COR-L47 (cell line): ENCODE data around the gene OTUB1.

Experiments
- DNase-seq: peaks from one replicate; lab custom pipeline; 2025; lab: John Stamatoyannopoulos, UW

Gene OTUB1

DNA sequence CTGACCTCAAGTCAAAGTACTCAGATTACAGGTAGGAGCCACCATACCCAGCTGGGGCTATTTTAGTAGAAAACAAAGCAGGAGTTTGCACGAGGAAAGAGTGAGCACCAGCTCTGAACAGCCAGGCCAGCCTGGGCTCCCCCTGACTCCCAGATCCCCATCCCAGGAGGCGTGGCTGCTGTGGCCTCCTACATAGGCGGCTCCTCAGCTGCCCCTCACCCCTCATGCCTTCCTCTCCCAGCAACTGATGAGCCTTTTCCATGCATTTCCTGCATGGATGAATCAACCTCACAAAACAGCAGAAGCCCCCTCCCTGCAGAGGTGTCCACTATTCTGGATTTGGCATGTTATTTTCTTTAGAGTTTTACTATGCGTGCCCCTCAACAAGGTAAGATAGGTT, 39.0 kb downstream of the OTUB1 start:
- no peak for DNase-seq

GRCh38 chr11:64026575-64027205, 40.5 kb downstream of the OTUB1 start:
- no peak for DNase-seq

- DNase-seq, result no peak
Measured at GRCh38 chr11:64027651-64028397, 41.6 kb downstream of the OTUB1 start.

GRCh38 chr11:64028398-64029115, 42.3 kb downstream of the OTUB1 start:
- DNase-seq, result peak; percentile 54

- DNase-seq, result no peak
Measured at GRCh38 chr11:64029773-64030172, 43.5 kb downstream of the OTUB1 start.

GRCh38 chr11:64031001-64031400, 44.8 kb downstream of the OTUB1 start:
- DNase-seq, result no peak

GRCh38 chr11:64032050-64032449, 45.8 kb downstream of the OTUB1 start:
- no peak for DNase-seq

DNA sequence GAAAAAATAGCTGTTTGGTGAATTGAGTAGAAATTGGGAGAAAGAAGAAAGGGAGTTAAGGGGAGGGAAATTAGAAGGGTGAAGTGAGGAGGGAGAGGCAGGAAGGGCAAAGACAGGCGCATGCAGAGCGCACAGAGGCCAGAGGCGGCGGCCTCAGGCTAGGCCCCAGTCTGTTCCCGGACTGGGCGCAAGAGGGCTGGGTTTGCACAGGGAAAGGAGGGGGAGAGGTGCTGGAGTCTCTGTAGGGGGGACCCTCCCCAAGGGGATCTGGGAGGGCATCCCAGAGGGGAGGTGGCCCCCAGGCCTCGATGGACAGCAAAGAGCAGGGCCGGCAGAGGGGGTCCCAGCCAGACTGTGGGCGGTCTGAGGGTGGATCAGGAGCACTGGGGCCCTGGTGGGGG, 48.2 kb downstream of the OTUB1 start:
- DNase-seq, result no peak

GRCh38 chr11:64035081-64035524, 48.9 kb downstream of the OTUB1 start:
- no peak for DNase-seq

- DNase-seq, result no peak
Measured at GRCh38 chr11:64035576-64035975, 49.3 kb downstream of the OTUB1 start, which contains the start of gene FLRT1. FLRT1 (plus strand) TSS chr11:64035931; CDS start chr11:64116268, 80,337 bp downstream.

- DNase-seq, result peak; percentile 66
Measured at GRCh38 chr11:64036087-64037026, 50.1 kb downstream of the OTUB1 start.

DNA sequence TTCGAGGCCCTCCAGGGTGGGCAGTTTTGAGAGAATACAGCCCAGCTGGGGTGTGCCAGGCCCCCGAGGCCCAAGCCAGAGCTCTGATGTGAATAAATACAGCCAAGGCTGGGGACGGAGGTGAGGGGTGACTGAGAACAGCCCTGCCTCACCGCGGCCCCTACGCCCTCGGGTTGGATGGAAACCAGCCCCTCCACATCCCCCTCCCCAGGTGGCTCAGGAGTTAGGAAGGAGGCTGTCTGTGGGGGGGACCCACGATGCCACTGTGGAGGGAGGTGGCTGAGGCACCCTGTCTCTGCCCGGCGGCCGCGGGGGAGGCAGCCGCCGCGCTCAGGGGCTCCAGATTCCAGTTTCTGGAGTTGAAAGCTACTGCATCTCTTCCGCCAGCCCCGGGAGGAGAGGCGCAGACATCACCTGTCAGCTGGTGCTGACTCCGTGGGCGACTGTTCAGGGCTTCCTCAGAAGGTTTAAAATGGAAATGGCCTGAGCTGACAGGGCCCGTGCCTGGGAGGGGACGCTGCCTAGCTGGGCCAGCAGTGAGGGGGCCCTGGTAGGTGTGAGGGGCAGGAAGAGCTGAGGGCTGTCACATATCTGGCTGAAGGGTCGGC, 50.9 kb downstream of the OTUB1 start:
- DNase-seq, result no peak

DNA sequence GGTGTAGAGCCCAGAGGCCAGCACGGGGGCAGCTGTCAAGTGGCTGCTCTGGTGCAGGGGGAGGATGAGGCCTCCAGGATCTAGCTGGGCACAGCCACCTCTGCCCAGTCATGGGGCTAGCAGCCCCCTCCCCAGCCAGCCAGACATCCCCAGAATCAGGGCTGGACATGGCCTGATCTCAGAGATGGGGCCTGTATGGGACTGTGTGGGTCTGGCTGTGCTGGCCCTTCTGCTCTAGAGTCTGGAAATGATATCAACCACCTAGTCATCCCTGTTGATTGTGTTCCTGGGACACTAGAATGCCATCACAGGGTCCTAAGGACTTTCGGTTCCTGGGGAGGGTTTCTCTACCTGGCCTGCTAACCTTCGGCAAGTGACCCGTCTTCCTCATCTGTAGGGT, 52.3 kb downstream of the OTUB1 start:
- no peak for DNase-seq

DNA sequence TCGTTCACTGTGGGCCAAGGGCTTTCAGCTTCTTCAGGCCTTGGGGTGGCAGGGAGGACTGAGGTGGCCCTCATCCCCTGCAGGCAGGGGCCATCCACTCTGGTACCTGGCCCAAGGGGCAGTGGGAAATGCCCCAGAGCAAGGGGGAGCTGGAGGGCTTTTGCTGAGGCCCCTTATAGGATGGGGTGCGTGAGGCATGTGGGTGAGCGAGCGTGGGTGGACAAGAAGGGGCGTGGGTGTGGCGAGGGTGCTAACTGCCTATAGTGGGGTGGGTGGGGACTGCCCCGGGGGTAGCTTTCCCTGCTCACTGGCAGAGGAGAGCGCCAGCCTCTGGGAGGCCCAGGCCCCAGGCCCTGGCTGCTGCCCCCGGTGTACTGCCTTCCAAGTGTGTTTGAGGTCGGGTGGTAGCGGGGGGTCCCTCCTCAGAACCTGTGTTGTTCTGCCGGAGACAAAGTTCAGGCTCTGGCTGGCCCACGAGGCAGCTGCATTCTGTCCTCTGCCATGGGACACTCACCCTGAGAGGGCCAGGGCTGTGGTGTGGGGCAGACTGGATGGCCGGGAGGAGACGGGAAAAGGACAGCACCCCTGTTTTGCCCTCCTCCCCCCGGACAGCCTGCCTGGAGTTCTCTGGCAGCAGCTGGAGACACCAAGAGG, 52.9 kb downstream of the OTUB1 start:
- DNase-seq, result no peak

- no peak for DNase-seq
Measured at GRCh38 chr11:64040684-64041322, 54.6 kb downstream of the OTUB1 start.

DNA sequence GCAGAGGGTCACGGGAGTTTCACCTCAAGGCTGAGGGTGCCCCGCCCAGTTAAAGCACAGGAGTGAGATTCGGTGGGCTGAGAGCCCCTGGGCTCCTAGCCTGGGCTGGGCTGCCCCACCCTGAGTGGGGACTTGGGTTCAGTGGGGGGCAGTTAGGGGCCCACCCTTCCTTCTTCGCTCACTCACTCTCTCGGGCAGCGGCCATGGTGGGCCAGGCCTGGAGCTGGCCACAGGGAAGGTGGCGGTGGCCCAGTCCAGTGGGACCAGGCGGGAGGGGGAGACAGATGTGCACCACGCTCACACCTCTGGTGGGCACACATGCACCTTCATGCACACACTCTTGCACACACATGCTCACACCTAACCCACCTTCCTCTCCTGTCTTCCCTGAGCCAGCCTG, 55.6 kb downstream of the OTUB1 start:
- DNase-seq, result no peak

DNA sequence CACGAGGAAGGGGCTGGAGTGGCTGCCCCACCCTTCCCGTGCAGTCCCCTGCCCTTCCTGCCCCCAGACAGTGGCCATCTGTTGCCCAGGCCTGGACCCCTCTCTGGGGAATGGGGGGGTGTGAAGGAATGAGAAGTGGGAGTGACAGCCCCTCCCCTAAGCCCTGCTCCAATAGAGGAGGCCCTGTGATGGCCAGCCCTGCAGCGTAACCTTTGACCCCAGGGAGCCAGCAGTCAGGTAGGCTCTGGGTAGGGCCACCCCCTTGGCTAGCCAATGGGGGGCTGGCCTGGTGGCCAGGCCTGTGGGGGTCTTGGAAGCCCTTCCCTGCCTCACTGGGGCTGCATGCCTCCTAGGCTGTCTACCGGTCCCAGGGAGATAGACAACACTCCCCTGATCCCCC, 56.1 kb downstream of the OTUB1 start:
- DNase-seq, result no peak

DNA sequence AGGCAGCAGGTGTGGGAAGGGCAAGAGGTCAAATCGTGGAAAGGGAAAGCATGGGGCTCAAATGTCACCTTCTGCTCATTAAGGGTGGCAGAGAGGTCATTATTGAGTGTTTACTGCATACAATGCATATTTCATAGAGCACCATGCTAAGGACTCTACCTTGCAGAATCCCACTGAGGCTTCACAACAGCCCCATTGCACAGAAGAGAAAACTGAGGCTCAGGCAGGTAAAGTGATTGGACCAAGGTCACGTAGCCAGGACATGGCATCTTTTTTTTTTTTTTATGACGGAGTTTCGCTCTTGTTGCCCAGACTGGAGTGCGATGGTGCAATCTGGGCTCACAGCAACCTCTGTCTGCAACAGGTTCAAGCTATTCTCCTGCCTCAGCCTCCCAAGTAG, 57.3 kb downstream of the OTUB1 start:
- no peak for DNase-seq

DNA sequence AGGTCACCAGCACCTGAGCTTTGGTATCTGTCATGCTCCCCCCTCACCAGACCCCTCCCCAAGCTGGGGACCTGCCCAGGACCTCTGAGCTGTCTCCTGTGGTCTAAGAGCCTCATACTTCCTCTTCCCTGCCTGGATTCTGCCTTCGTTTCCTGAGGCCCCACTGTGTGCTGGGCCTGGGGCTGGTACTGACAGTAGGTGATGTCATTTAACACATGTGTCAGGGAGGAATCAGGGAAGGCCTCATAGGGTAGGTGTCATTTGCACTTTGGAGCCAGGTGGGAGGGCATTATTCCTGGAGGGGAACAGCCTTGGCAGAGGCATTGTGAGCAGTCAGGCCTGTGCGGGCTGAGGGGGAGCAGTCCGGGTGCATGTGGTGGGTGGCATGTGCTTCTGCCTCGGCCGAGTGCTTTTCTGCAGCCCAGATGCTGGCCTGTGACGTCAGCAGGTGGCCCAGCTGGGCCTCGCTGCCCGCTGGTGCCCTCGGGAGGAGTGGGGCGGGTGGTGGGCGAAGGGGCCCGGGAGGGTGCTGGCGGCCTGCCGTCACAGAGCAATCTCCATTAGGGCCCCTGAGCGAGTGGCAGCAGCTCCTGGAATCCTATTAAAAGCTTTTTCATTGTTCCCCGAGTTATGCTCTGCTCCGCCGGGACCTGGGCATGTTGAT, 58.6 kb downstream of the OTUB1 start:
- peak; percentile 41 for DNase-seq

DNA sequence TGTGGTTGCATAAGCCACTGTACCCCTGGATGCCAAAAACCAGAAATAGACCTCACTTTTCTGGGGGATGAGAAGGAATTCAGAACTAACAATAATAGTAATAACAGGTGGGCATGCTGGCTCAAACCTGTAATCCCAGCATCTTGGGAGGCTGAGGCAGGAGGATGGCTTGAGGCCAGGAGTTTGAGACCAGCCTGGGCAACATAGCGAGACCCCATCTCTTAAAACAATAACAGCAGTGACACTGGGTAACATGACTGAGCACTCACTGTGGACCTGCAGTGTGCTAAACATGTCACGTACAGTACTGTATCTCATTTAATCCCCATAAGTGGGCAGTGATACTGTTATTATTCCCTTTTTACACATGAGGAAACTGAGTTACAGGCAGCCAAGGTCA, 59.5 kb downstream of the OTUB1 start:
- no peak for DNase-seq
